ENCODE results near the gene CCL13.

Gene CCL13

GRCh38 chr17:34363183-34363661 lies 6.9 kb downstream of the CCL13 start, which contains the start of gene CCL1:
Gene CCL1 (minus strand): TSS chr17:34363233. CDS start chr17:34363161, 72 bp downstream.
- no peak for DNase-seq (ENCODE audit: low read depth)

GRCh38 chr17:34364751-34365150 lies 8.5 kb downstream of the CCL13 start:
- DNase-seq (ENCODE audit: low read depth): no peak

- no peak for DNase-seq (ENCODE audit: low read depth)
Measured at GRCh38 chr17:34365340-34365739, 9.1 kb downstream of the CCL13 start.

- DNase-seq (ENCODE audit: low read depth): no peak
Measured at GRCh38 chr17:34366010-34366409, 9.7 kb downstream of the CCL13 start.

DNA sequence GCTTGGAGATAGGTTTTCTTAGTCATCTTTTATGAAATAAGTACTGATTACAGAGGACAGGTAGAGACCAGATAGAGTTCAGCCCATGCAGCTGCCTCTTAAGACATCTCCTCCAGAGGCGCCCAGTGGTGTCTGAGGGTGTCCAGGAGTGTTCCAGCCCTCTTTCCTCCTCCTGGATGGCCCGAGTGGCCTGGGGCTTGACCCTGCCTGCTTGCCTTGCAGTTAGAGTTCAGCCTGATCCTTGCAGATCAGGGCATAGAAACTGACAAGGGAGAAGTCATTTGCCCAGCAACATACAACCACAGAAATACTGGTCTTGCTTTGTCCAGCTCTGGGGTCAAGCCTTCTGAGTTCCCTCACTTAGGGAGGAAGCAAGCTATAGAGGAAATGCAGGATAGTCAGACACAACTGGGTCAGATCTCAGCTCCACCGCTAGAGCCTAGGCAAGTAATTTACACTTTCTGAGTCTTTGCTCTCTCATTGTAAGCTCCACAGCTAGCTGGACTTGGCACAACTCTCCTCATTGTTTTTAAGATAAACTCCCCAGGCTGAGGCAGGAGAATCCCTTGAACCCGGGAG lies 10.3 kb downstream of the CCL13 start:
- no peak for DNase-seq (ENCODE audit: low read depth)

GRCh38 chr17:34367486-34368195 lies 11.4 kb downstream of the CCL13 start:
- no peak for DNase-seq (ENCODE audit: low read depth)

GRCh38 chr17:34368196-34368945 lies 12.1 kb downstream of the CCL13 start:
- no peak for DNase-seq (ENCODE audit: low read depth)

DNA sequence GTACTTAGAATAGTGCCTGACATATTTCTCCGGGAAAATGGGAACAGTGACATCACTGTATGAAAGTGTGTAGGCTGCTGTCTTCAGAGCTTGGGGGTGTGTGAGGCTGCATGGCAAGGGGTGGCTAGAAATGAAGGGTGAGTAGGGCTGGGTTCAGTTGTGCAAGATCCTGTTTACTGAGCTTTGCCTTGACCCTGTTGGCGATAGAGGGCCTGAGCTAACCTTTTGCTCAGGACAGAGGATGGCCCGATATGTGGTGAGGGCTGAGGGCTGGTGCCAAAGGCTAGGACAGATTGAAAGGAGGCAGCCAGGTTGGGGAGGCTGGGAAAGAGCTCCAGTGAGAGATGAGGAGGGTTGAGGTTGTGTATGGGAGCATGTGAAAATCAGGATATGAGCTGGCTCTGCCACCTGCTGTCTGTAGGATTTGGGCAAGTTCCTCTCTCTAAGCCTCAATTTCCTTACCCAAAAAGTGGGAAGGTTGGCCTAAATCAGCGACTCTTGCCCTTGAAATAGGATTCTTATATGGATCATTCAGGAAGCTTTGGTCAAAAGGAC lies 12.7 kb downstream of the CCL13 start:
- no peak for DNase-seq (ENCODE audit: low read depth)

GRCh38 chr17:34369571-34369970 lies 13.3 kb downstream of the CCL13 start:
- no peak for DNase-seq (ENCODE audit: low read depth)

- DNase-seq (ENCODE audit: low read depth): no peak
Measured at GRCh38 chr17:34370376-34370996, 14.2 kb downstream of the CCL13 start.

DNA sequence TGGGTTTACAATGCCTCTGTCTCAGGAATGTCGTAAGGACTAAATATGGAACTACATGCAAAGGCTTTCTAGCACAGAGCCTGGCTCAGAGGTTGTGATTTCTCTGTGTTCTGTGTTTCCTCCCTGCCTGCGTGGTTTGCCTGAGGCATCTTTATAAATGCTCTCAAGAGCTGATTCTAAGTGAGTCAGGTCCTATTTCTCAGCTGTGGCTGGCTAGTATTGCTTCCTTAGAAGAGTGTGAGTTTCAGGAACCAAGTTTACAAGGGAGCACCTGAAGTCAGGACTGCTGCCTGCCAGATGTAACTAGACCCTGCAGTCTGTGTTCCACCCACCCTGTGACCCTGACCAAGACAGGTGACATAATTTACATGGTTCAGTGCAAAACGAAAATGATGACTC lies 14.7 kb downstream of the CCL13 start:
- no peak for DNase-seq (ENCODE audit: low read depth)

DNA sequence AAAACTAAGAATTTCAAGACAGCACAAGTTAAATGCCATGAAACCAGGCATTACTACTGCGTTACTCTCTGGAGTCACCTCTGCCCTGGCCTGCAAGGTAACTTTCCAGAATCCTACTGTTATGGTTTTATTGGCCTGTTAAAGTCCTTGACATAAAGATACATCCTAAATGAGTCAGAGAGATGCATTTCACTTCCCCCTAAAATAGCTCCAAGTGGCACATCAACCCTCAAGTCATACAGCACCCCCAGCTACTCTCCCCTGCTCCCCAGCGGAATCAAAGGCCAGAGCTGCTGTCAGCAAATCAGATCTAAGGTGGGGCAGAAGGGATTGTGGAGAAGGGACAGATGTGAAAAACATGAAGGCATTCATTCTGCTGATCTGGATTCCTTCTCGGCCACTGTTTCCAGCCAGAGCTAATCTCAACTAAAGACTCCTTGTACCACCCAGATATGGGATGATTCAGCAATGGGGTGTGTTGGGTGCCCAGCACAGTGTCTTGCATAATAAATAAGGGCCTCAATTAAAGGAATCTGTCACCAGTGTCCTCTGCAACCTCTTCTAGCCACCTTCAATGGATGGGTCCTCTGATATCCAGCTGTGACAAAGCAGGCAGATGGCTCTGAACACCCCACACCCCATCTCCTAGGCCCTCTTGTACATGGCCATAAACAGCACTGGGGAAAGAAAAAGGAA lies 15.3 kb downstream of the CCL13 start:
- no peak for DNase-seq (ENCODE audit: low read depth)

DNA sequence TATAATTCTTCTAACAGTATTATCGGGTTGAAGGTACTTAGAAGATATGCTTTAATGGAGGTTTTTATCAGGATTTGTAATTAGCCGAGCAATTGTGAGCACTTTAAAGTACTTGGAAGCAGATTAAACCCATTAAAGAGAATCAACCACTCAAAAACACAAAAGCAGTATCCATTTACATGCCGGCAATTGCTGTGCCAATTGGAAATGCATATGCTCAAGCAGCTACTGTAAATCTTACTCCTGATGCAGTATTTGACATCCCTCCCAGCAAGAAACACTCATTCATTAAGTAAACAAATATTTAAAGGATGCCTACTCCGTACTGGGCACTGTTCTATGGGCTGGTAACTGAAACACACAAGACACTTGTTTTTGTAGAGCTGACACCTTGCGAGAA lies 18.2 kb downstream of the CCL13 start:
- DNase-seq (ENCODE audit: low read depth): no peak

GRCh38 chr17:34375426-34375997 lies 19.2 kb downstream of the CCL13 start:
- no peak for DNase-seq (ENCODE audit: low read depth)

DNA sequence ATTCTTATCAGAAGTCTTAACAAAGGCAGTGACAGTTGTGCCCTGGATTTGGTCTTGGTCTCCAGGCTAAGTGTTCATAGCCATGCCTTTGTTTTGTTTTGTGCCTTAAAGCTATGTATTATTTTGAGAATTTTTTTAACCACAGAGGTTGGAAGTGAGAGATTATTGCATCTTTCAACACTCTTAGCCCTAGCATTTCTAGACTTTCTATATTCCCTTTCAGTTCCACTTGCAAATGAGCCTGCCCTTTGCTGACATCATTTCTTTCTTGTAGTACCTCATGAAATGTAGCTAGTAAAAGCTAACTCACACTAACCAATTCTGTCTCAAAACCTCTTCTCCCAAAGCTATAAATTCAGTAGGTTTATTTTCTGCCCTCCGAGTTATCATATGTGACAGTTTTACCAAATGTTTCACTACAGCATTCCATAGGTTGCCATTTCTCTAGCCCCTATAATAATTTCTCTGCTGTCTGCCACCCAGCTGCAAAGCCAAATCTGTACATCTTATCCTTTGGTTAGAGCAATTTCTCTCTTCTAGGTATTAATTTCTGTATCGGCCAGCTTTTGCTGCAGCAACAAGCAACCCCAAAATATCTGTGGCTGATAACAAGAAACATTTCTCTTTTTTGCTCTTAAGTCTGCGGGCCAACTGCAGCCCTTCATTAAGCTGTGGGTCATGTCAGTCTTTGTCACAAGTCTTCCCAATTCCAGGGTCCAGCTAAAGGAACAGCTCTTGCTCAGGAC lies 21.0 kb downstream of the CCL13 start:
- no peak for DNase-seq (ENCODE audit: low read depth)

- DNase-seq (ENCODE audit: low read depth): peak; percentile 5
Measured at GRCh38 chr17:34378664-34379101, 22.4 kb downstream of the CCL13 start.

- no peak for DNase-seq (ENCODE audit: low read depth)
Measured at GRCh38 chr17:34379868-34380267, 23.6 kb downstream of the CCL13 start.

DNA sequence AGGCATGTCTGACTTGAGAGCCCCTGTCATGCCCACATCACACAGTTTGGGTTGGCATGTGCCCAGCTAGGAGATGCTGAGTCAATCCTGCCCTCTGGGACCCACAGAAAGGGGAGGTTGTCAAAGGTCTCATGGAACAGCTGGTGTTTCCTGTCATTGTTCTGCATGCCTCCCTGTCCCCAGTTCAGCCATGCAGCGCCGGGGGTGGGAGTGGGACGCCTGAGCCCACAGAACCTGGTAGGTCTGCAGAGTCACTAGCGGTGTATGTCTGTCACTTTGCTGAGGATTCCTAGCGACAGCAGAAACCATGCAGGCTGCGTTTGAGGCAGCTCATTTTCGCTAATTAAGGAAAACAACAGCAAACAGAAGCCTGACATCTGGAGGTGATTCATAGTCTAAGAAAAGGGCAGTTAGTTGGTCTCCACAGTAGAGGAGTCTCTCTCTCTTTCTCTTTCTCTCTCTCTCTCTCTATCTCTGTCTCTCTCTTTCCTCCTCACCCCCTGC lies 26.4 kb downstream of the CCL13 start:
- peak; percentile 12 for DNase-seq (ENCODE audit: low read depth)

GRCh38 chr17:34383216-34383615 lies 26.9 kb downstream of the CCL13 start:
- no peak for DNase-seq (ENCODE audit: low read depth)

DNA sequence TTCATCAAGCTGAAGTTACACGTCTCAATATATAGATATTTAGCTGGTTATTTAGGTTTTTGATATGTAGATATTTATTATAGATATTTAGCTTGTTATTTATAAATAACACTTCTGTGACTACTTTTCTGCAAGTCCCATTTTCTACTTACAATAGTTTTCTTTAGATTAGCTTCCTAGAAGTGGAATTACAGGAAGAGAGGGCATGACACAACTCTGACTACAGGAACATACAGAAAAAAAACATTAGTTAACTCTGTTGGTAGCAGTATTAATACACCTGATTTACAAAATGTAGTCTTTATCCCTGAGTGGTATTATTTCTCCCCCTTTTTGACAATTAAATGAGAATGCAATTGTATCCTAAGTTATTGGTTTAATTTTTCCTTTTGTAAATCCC lies 28.0 kb downstream of the CCL13 start:
- DNase-seq (ENCODE audit: low read depth): no peak
